Measurements from ENCODE around the gene MATN4.
"Not testable (repeated sequence)": the region's sequence is repeated elsewhere in the genome, so short reads cannot be mapped to it uniquely, and the experiment has no call there.

Gene MATN4, protein sequence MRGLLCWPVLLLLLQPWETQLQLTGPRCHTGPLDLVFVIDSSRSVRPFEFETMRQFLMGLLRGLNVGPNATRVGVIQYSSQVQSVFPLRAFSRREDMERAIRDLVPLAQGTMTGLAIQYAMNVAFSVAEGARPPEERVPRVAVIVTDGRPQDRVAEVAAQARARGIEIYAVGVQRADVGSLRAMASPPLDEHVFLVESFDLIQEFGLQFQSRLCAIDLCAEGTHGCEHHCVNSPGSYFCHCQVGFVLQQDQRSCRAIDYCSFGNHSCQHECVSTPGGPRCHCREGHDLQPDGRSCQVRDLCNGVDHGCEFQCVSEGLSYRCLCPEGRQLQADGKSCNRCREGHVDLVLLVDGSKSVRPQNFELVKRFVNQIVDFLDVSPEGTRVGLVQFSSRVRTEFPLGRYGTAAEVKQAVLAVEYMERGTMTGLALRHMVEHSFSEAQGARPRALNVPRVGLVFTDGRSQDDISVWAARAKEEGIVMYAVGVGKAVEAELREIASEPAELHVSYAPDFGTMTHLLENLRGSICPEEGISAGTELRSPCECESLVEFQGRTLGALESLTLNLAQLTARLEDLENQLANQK

DNA sequence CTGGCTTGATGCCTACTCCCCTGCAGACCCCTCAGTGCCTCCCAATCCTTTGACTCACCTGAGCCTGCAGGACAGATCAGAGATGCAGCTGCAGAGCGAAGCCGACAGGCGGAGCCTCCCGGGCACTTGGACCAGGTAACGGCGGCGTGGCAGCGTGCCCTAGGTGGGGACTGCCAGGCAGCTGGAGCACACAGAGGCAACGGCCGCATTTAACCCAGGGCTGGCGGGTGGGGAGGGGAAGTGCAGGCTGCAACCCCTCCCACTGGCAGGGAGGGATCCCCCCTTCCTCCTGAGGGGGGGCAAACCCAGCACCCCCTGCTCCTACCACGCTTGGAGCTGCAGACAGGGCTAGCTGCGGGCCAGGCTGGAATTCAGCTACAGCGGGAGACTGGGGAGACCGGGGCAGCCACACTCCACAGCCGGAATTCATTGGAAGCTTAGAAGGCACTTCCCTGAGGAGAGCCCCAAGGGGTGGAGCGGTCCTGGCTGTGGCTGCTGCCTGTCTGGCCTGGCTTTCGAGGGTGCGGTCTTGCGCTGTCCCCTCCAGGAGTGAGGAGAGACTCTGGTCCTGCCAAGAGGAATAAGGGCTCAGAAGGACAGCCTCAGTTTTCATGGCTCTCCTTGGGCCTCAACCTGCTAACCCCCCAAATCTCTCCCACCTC lies at the start of gene MATN4:
Gene MATN4 (minus strand): TSS at position 183 of the 662 bp plus-strand sequence. CDS start 2,717 bp downstream, outside the sequence.
- Mint-ChIP-seq H3K36me3 (no peaks in the 10 kb centered on the region), H3K27ac (no peak within 1 kb of the TSS), H3K27me3 (peaks cover 40% of the 10 kb centered on the region), H3K4me1 (peaks cover 13% of the 10 kb centered on the region), H3K4me3 (no peak within 1 kb of the TSS), H3K9me3 (no peaks in the 10 kb centered on the region)

DNA sequence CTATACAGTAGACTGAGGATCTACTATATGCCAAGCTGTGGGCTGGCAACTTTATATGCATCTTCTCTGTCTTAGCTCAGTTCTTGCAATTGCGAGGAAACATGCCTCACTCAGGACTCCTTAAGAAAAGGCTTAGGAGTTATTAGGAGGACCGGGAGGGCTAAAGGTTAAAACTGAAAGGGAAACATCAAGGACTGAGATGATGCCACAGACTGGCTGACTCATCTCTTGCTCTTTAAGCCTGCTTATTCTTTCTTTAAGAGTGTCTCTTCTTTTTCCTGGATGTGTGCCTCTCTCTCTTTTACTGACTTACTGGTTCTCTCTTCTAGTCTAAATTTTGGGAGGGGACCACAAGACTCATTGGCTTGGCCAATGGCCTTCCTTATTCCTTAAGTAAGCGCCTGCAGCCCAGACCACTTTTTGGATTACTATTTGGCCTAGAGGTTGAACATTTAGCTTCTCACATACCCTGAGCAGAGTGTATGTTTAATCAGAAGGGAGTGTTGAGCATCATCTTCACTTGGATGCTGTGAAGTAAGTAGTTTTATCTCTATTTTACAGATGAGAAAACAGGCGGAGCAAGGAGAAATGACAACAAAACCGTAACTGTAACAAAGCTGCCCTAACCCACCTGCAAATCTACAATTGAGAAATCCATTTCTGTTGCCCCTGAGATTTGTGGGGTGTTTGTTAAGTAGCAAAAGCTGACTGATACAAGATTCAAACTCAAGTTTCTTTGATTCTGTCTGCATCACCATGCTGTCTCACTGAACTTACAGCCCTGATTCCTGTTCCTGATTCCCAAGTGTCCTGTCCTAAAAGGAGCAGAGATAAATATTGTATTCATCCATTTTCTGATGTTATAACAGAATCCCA lies 47.3 kb upstream of the MATN4 start:
- H3K4me1 Mint-ChIP-seq = peaks cover 29% of the 10 kb centered on the region
- no peaks in the 10 kb centered on the region for H3K27me3 Mint-ChIP-seq
- no peaks in the 10 kb centered on the region for H3K9me3 Mint-ChIP-seq
- no peaks in the 10 kb centered on the region for H3K36me3 Mint-ChIP-seq
- H3K4me3 Mint-ChIP-seq = peak overlapping the region; percentile 56
- H3K27ac Mint-ChIP-seq = peak overlapping the region; percentile 93

DNA sequence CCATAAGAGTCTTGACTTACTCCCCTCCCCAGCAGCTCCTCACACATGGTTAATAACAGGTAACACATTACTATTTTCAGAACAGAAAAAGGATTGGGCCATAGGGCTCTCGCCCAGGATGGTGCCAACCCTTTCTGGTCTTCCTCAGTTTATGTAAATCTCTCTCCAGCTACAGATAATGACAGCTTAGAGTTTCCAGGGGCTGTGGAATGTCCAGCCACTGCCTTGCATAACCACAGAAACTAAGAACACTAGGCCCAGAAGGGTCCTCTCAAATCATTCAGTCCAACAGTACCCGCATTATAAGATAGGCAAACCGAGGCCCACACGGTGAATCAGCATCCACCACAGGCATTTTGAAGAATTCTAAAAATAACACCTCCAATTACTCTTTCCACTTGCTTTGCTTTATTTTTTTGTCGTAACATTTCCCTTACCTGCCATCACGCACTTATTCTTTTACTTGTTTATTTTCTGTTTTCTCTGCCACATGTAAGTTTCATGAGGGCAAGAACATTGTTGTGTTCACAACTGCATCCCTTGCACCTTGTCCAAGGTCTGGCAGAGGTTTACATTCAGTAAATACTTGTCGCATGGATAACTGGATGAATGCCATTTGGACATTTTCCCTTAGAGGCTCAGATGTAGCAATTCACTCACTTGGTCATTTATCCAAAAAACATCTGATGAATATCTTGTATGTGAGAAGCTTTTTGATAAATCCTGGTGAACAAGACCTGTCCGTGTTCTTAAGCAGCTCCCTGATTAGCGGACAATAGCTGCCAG lies 46.5 kb upstream of the MATN4 start:
- H3K9me3 Mint-ChIP-seq = no peaks in the 10 kb centered on the region
- peak overlapping the region; percentile 88 for H3K27ac Mint-ChIP-seq
- peak overlapping the region; percentile 56 for H3K4me3 Mint-ChIP-seq

DNA sequence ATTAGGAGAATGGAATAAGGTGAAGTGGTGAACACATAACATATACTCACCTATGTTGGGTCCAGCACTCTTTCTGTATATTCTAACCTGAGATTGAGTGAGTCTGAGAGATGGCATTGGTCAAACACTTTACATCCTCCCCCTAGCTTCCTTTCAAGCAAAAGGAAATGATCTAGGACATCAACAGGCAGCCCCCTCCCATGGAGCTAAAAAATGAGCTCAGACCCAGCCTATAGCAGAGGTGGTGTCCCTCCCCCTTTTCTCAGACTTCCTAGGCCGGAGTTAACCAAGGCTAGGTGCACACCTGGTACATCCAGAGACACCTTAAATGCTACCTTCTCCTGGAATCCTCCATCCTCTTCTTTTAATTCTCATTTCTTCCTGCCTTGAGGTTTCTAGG lies 45.6 kb upstream of the MATN4 start:
- Mint-ChIP-seq H3K36me3 (no peaks in the 10 kb centered on the region), H3K9me3 (no peaks in the 10 kb centered on the region), H3K4me3 (no peak overlapping the region), H3K27ac (peak overlapping the region; percentile 60), H3K4me1 (peaks cover 29% of the 10 kb centered on the region), H3K27me3 (no peaks in the 10 kb centered on the region)

More for the DNA sequence above, 46.5 kb upstream of the MATN4 start:
- Mint-ChIP-seq H3K27me3 (no peaks in the 10 kb centered on the region), H3K4me1 (peaks cover 29% of the 10 kb centered on the region), H3K36me3 (no peaks in the 10 kb centered on the region)

DNA sequence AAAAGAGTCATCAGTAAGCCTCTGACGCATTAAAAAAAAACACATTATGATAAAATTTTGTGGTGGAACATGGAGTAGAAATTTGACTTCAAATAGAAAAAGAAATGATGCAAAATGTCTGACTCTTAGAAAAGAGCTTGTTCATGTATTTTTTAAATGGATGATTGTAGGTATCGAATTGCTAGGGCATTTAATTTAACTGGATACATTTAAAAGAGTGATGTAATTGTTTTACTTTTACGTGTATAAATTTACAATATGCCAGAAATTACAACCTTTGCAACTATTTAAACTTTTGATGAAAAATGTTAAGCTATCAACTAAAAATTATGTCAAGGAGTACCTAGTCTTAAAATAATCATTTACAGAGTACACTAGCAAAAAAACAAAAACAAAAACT lies 44.6 kb upstream of the MATN4 start:
- Mint-ChIP-seq H3K36me3 (no peaks in the 10 kb centered on the region), H3K4me3 (no peak overlapping the region), H3K4me1 (peaks cover 30% of the 10 kb centered on the region), H3K9me3 (no peaks in the 10 kb centered on the region), H3K27me3 (no peaks in the 10 kb centered on the region), H3K27ac (no peak overlapping the region)

DNA sequence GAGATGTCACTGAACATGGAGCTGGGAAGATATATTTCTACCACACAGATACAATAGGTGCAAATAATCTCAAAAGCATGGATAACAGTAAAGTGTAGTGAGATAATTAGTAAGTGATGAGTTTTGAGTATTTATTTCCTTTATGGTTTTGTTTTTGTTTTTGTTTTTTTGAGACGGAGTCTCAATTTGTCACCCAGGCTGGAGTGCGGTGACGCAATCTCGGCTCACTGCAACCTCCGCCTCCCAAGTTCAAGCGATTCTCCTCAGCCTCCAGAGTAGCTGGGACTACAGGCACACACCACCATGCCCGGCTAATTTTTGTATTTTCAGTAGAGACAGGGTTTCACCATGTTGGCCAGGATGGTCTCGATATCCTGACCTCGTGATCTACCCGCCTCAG lies 42.7 kb upstream of the MATN4 start:
- H3K27me3 Mint-ChIP-seq, H3K4me3 Mint-ChIP-seq, H3K27ac Mint-ChIP-seq, H3K9me3 Mint-ChIP-seq, H3K36me3 Mint-ChIP-seq: not testable (repeated sequence)
- peaks cover 30% of the 10 kb centered on the region for H3K4me1 Mint-ChIP-seq

DNA sequence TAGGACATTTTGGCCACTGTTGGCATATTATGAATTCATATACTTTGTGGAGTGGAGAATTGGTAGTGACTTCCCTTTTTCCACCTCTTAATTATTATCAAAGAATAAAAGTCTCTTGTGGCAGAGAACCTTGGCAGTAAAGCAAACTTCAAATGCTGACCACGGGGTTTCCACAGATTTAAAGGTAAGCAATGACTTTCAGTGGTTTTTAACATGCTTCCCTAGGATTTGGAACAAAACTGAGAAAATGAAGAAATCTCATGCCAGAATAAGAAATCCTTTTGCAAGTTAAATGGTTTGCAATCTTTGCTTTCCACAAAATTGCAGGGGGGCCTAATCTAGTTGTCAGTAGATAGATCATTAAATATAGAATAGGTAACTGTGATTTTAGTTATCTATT lies 42.1 kb upstream of the MATN4 start:
- Mint-ChIP-seq H3K36me3 (no peaks in the 10 kb centered on the region), H3K9me3 (no peaks in the 10 kb centered on the region), H3K27me3 (no peaks in the 10 kb centered on the region), H3K4me3 (no peak overlapping the region), H3K4me1 (peaks cover 24% of the 10 kb centered on the region), H3K27ac (no peak overlapping the region)

DNA sequence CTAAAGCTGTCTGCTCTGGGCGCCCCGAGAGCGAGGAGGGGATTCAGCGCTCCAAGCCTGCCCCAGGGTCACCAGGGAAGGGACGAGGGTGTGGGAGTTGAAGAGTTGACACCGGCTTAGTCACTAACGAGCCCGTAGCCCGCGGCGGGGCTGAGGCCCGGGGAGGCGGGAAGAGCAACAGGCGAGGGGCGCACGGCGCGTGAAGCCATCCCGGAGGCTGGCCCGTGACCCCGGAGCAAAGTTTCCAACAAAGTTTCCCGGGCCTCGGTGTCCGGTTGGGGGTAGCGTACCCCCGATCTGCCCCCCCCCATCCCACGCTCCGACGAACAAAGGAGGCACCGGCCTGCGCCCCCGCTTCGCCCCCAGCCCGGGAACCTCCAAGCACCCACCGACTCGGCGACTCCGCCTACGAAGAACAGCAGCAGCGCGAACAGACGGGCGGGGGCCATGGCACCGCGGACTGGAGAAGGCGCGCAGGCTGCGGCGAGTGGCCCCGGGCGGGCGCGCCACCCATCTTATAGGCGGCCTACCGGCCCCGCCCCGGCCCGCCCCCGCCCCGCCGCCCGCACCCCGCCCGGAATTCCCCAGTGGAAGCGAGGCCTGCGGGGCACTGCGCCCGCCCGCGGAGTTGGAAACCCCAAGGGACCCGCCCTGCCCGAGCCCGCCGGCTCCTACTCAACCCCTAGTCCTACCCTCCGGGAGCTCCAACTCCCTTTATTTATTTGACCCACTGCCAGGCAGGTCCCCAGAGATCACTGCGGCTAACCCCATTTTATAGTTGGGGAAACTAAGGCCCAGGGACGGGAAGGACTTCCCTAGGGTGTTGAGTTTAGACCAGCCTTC lies 40.1 kb upstream of the MATN4 start, which contains the start of gene SDC4:
Gene SDC4 (minus strand): TSS at position 489 of the 843 bp plus-strand sequence. CDS start 40 bp downstream, at position 449.
- Mint-ChIP-seq H3K27ac (no peak within 1 kb of the TSS), H3K4me3 (peak within 1 kb of the TSS; percentile 86), H3K36me3 (no peaks in the 10 kb centered on the region), H3K9me3 (no peaks in the 10 kb centered on the region), H3K4me1 (peaks cover 10% of the 10 kb centered on the region), H3K27me3 (peaks cover 4% of the 10 kb centered on the region)

DNA sequence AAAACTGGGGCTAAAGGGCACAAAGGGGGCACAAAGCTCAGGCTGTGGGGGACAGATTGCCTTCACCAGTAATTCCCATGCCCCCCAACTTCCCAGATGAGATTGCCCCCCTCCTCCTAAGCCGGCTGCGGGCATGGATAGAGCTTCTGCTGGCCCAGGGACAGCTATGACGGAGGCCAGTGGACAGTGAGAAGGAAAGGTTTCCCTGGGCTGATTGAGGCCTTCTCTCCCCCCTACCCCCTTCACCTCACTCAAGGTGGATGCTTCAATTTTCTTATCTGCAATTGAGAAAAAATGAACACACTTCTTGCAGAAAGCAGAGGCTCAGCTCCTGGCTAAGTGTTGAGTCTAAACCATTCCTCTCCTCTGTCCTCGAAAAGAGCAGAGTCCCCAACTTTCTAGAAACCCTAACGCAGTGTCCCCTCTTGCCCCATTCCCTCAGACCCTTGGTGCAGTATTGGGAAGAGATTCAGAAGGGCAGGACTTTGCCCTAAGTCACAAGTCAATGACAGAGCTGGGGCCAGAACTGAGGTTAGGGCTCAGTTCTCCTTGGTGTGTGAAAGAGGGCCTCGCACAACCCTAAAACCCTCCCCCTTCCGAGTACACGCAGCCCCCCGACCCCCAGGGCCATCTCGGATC lies 39.3 kb upstream of the MATN4 start:
- no peaks in the 10 kb centered on the region for H3K9me3 Mint-ChIP-seq
- peaks cover 10% of the 10 kb centered on the region for H3K4me1 Mint-ChIP-seq
- no peaks in the 10 kb centered on the region for H3K36me3 Mint-ChIP-seq
- H3K4me3 Mint-ChIP-seq = peak overlapping the region; percentile 86
- H3K27ac Mint-ChIP-seq = no peak overlapping the region
- H3K27me3 Mint-ChIP-seq = peaks cover 4% of the 10 kb centered on the region

DNA sequence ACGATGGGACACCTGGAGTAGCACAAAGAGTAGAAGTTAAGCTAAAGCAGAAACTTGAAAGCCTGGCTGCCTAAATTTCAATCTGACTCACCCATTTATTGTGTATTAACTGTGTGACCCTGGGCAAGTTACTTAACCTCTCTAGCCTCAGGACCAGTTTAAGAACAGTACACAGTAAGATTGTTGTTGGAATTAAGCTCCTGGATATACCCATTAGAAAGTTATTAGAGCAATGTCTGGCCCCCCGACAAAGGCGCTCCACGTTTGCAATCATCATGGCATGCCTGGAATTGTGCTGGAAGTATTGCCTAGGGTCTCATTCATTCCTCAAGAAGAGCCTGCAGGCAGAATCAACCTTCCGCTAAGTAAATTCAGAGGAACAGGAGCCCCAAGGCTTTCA lies 38.8 kb upstream of the MATN4 start:
- H3K36me3 Mint-ChIP-seq = no peaks in the 10 kb centered on the region
- peaks cover 4% of the 10 kb centered on the region for H3K27me3 Mint-ChIP-seq
- peaks cover 10% of the 10 kb centered on the region for H3K4me1 Mint-ChIP-seq
- no peaks in the 10 kb centered on the region for H3K9me3 Mint-ChIP-seq
- peak overlapping the region; percentile 86 for H3K4me3 Mint-ChIP-seq
- no peak overlapping the region for H3K27ac Mint-ChIP-seq

DNA sequence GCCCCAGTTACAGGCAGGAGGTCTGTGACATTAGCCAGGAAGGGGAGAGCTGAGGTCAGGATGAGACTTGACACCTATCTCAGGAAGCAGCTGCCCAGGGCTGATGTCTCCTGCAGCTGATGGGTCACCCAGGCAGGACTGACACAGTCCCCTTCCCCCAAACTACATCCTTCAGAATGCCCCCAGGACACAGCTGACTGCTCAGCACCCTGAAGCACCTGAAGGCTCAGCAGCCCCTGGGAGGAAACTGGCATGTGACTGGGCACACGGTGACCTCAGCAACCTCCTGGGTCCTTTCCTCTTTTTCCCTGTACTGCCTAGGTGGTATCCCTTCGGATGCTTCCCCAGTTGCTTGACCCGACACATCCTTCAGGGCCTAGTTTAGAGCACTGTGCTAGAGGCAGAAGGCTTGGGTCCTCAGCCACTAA lies 38.2 kb upstream of the MATN4 start:
- no peak overlapping the region for H3K27ac Mint-ChIP-seq
- no peaks in the 10 kb centered on the region for H3K36me3 Mint-ChIP-seq

DNA sequence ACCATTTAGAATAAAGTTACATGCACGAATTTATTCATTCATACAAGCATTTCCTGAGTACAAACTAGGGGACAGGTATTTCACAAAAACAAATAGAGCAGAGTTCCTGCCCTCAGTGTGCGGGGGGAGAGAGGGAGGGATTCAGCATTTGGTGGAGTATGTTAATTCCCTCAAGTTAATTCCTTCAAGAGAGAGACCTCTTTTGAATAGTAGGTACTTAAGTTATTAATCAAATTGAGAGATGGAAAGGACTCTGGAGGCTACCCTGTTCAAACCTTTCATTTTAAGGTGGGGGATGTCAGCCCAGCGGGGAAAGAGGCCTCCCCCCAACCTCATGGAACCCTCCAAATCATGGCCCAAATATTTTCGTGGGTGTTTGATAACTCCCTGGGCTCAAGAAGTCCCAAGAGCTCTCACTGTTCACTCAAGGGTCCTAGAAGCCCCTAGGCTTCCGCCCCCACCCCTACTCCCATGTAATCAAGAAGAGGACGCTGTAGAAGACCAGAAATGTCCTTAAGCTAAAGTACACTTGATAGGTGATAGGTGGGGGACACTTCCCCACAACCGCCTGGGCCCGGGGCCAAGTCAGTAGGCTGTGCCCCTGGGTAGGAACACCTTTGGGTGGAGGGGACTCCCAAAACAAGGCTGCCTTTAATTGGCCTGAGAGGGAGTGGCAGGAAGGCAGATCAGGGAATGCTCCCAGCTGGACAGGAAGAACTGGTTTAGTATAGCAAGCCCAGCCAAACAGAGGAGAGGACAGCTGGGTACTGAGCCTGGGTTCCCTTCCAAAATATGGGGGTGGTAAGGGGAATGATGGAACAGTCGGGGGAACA lies 37.2 kb upstream of the MATN4 start:
- Mint-ChIP-seq H3K4me3 (no peak overlapping the region), H3K27ac (no peak overlapping the region), H3K27me3 (peaks cover 4% of the 10 kb centered on the region), H3K36me3 (no peaks in the 10 kb centered on the region), H3K4me1 (peaks cover 10% of the 10 kb centered on the region), H3K9me3 (no peaks in the 10 kb centered on the region)

More for the DNA sequence above, 38.2 kb upstream of the MATN4 start:
- H3K9me3 Mint-ChIP-seq = no peaks in the 10 kb centered on the region
- H3K4me3 Mint-ChIP-seq = no peak overlapping the region
- peaks cover 10% of the 10 kb centered on the region for H3K4me1 Mint-ChIP-seq
- peaks cover 4% of the 10 kb centered on the region for H3K27me3 Mint-ChIP-seq
